ENCODE results near the gene ESF1. TPM values are rescaled to one million over a fixed set of nuclear protein-coding genes. Genes with fewer than 3 reads are reported as not detected.

The ESF1 gene, protein sequence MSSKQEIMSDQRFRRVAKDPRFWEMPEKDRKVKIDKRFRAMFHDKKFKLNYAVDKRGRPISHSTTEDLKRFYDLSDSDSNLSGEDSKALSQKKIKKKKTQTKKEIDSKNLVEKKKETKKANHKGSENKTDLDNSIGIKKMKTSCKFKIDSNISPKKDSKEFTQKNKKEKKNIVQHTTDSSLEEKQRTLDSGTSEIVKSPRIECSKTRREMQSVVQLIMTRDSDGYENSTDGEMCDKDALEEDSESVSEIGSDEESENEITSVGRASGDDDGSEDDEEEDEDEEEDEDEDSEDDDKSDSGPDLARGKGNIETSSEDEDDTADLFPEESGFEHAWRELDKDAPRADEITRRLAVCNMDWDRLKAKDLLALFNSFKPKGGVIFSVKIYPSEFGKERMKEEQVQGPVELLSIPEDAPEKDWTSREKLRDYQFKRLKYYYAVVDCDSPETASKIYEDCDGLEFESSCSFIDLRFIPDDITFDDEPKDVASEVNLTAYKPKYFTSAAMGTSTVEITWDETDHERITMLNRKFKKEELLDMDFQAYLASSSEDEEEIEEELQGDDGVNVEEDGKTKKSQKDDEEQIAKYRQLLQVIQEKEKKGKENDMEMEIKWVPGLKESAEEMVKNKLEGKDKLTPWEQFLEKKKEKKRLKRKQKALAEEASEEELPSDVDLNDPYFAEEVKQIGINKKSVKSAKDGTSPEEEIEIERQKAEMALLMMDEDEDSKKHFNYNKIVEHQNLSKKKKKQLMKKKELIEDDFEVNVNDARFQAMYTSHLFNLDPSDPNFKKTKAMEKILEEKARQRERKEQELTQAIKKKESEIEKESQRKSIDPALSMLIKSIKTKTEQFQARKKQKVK
- 15.1 TPM for total RNA-seq
- long read RNA-seq, partial matches to known transcripts: 23 of 24 reads
- long read RNA-seq, other reads (novel, unspliced or antisense): 1 of 24 reads

DNA sequence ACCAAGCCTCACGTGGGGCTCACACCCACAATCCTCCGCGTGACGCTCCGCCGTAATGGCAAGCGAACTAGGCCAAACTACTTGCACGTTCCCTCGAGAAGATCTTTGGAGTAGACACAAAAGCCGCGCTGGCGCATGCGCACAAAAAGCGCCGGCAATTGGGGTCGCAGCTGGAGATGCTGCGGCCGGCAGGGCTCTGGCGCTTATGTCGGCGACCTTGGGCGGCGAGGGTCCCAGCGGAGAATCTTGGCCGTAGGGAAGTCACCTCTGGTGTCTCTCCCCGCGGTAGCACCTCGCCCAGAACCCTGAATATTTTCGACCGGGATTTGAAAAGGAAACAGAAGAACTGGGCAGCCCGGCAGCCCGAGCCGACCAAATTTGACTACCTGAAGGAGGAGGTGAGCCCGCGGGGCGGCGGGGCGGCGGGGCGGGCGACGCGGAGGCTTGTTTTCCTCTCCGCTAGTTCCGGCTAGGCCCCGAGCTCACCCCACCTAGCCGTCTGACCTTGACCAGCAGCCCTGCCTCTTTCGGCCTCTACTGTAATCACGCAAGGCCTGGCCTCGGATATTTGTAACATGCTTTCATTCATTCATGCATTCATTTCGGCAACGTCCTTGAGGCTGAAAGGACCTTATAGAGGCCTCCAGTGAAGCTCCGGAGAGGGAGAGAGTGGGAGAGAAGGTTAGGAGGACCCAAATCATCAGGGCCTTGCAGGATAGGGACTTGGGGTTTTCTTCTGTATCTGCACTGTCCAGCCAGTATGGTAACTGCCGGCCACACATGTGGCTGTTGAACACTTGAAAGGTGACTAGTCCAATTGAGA is at the start of gene ESF1, which contains the start of gene NDUFAF5:
Gene ESF1, minus strand, starts transcription at position 27 of the 823 bp plus-strand sequence. CDS start 1,779 bp downstream, outside the sequence.
Gene NDUFAF5, plus strand, starts transcription at position 136 of the 823 bp plus-strand sequence. Its CDS starts 41 bp downstream, at position 177.
- DNase-seq (ENCODE audit: low spot score): peak; percentile 96
- intact Hi-C loops (cut with DNase I): loop anchor here (5.0 kb wide), 1 partner anchor 133 kb away; no protein-coding TSS in a partner anchor

DNA sequence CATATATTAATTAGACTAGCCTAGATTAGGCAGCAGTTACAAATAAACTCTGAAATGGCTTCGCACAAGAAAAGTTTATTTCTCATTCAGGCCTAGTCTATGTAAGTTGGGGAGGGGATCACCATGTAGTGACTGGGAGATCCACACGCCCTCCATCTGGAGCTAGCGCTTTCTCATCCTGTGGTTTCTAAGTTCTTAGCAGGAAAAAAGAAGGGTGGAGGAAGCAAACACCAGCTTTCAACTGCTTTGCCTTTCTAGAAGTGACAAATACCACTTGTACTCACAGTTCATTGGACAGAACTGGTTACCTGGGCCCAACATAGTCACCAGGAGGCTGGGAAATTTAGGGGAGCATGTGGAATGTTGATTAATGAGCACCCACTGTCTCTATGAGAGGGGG is 46.8 kb upstream of the ESF1 start:
- intact Hi-C loops (cut with DNase I): no loop called here
- DNase-seq (ENCODE audit: low spot score): no peak

DNA sequence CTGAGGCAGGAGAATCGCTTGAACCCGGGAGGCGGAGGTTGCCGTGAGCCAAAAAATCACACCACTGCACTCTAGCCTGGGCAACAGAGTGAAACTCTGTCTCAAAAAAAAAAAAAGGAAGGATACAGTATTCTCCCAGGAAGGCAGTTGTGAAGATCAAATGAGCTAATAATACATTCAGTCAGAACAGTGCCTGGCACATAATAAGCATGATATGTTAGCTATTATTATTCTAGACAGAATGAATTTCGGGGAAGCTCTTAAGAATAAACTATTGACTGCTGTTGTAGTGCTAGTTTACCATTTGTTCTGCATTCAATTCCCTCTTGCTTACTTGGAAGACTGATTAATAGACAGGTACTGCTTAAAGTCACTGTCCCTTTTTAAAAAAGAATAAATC is 40.7 kb upstream of the ESF1 start:
- intact Hi-C loops (cut with DNase I): loop anchor here (10.0 kb wide), 1 partner anchor 129 kb away; no protein-coding TSS in a partner anchor
- DNase-seq (ENCODE audit: low spot score): no peak

DNA sequence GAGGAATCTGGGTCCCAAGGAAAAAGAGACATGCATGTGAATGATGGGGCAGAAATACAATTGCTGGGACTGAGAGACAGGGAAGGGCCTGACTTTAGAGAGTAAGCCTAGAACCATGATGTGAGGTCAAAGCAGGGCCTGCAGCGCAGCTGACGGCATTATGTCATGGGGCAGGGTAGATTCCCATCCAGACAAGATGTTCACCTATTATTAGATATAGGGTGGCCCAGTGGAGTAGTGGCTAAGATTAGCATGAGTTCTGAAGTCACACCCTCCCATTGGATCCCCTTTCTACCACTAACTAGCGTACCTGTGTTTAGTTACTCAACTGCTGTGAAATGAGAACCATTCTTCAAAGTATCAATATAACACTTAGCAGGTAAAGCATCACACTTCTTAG is 39.7 kb upstream of the ESF1 start:
- DNase-seq (ENCODE audit: low spot score): no peak
- intact Hi-C loops (cut with DNase I): loop anchor here (5.0 to 10.0 kb wide), 2 partner anchors 130 to 228 kb away; no protein-coding TSS in a partner anchor

DNA sequence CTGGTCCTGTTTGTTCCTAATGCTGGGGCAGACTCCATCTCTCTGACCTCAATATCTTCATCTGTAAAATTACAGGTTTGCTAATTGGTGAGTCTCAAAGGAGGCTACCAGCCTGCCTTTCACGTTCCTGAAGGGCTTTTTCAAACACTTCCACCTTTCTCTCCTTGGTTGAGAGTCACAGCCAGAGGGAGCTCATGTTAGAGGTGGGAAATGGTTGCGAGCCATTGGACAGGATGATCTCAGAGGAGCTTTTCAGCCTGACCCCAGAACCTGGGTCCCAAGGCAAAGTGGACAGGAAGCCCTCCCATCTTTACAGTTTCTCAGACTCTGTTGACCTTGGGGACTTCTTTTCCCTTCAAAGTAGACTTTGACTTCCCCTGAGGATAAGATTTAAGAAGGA is 37.7 kb upstream of the ESF1 start:
- intact Hi-C loops (cut with DNase I): loop anchor here (5.0 to 10.0 kb wide), 2 partner anchors 132 to 230 kb away; no protein-coding TSS in a partner anchor
- no peak for DNase-seq (ENCODE audit: low spot score)

DNA sequence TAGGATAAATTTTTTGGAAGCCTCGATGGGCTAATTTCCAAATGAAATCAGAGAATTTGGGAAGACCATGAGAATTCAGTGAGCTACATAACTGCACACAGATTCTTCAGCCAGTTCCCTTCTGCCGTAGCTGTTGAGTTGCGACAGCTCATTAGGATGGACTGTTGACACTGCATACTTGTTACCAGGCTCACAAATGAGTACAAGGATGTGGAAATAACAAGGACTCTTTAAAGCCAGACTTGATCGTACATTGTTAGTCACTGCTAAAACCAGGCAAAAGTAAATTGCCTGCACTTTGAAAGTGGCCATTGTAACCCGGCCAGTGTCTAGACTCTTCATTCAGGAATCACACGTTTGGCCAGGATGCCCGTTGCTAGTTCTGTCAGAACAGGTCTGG is 37.2 kb upstream of the ESF1 start:
- no peak for DNase-seq (ENCODE audit: low spot score)
- intact Hi-C loops (cut with DNase I): loop anchor here (5.0 to 10.0 kb wide), 2 partner anchors 133 to 230 kb away; no protein-coding TSS in a partner anchor

DNA sequence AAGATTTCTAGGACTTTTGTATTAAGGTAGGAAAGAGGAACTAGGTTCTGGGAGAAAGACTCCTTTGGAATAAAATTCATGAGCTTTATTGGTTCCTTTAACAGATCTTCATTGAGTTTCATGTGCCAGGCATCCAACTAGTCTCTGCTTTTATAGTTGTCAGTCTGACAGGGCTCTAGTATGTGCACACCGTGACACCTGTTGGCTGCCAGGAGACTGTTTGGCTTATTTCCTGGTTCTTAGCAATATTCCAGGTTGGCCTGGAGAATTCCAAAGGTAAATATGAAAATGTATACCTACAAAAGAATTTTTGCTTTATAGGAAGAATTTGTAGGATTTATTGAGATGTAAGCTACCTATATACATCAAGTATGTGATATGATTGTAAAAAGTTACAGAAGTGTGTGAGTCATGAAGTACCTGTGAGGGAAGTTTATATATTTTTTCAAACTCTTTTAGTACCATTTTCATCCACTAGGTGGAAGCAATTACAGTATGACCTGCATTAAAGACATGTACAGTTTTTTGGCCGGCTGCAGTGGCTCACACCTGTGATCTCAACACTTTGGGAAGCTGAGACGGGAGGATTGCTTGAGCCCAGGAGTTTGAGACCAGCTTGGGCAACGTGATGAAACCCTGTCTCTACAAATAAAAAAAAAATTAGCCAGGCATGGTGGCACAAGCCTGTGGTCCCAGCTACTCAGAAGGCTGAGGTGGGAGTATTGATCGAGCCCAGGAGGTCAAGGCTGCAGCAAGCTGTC is 35.3 kb upstream of the ESF1 start:
- intact Hi-C loops (cut with DNase I): loop anchor here (5.0 to 10.0 kb wide), 2 partner anchors 135 to 232 kb away; no protein-coding TSS in a partner anchor
- no peak for DNase-seq (ENCODE audit: low spot score)

DNA sequence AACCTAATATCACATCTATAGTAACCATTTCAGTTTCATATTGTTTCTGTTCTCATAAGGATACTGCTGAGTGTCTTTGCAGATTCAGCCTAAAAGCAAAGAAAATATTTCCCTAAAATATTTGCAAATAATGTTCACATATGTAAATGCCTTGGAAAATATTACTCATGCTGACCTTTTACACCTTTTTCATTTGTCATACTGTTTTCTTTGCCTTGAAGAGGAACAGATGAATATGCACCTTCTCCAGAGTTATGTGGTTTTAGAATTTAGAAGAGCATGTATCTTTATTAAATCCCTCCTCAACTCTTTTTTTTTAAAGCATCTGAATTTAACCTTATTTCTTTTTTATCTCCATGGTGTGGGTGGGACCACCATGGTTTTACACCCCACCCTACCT is 32.6 kb upstream of the ESF1 start:
- no peak for DNase-seq (ENCODE audit: low spot score)
- intact Hi-C loops (cut with DNase I): no loop called here

DNA sequence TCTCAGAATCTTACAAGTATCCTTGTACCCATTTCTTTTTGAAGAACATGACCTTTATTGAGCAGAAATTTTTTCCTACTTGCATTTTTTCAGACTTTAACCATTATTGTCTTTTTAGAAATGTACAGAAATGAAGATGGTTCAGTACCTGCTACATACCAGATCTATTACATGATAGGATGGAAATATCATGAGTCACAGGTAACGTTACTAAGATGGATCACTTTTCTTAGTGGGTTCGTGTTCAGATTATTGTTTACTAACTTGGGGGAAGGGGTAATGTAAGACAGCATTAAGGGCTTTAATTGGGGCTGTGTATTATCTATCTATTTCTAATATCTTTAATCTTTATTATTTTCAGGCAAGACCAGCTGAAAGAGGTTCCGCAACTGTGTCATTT is 32.0 kb upstream of the ESF1 start:
- intact Hi-C loops (cut with DNase I): no loop called here
- DNase-seq (ENCODE audit: low spot score): no peak

DNA sequence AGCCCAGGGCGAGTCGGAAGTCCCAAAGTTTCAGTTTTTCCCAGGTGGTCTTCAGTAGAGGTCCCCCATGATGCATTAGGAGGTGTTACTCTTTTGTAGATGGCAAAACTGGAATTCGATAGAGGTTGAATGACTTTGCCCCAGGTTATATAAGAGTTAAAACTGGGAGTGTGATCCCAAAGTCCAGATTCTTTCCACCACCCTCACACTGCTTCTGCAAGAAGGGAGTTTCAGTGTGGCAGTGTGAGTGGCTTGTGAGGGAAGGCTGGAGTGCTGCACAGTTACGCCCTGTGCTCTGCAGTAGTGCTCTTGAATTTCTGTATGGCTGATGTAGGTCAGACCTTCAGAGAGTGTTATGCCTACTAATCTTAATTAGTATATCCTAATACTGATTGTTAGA is 30.0 kb upstream of the ESF1 start:
- DNase-seq (ENCODE audit: low spot score): no peak
- intact Hi-C loops (cut with DNase I): no loop called here

DNA sequence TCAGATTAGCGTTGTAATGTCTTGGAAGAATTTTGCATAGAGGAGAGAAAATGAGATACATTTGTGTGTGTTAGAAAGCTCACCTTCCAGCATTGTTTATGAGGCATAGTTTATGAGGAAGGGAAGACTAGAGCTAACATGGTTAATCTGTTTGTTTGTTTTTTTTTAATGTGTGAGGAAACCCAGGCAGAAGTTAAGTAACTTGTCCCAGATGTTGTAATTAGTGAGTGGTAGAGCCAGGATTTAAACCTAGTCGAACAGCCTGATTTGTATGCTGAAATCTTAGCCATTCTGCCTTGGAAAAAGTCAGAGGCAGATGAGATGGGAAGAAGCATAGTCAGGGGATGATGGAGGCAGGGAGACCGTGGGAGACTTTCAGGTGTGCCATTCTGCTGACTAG is 29.2 kb upstream of the ESF1 start:
- no peak for DNase-seq (ENCODE audit: low spot score)
- intact Hi-C loops (cut with DNase I): no loop called here

DNA sequence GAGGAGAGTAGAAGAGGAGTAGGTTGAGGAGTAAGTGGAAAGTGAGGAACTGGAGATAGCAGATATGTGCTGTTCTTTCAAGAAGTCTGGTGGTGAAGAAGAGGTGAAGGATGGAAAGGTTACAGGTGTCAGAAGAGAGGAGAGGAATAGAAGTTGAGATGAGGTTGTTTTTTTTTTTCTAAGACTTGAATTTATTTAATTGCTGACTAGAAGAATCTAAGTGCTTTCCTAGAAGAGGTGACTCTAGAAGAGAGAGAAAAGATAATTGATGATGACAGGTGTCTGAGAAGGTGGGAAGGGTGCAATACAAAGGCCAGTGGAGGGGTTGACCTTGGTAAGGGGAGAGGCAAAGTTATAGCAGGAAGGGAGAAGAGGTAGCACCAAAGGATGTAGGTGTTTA is 25.7 kb upstream of the ESF1 start:
- DNase-seq (ENCODE audit: low spot score): no peak
- intact Hi-C loops (cut with DNase I): no loop called here

DNA sequence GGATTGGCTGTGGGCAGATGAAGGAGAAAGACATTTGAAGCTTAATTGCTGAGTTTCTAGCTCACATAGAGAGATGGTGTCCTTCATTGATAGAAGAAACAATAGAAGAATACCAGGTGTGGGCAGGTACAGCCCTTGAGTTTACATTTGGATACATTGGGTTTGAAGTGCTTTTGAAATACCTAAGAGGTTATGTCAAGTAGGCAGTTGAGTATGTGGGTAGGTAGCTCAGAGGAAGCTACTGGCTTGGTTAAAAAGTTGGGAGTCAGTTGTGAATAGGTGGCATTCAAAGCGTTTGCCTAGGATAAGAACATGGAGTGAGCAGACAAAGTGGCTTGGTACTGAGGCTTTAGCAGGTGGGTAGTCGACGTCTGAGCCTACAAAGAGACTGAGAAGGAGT is 25.1 kb upstream of the ESF1 start:
- intact Hi-C loops (cut with DNase I): no loop called here

DNA sequence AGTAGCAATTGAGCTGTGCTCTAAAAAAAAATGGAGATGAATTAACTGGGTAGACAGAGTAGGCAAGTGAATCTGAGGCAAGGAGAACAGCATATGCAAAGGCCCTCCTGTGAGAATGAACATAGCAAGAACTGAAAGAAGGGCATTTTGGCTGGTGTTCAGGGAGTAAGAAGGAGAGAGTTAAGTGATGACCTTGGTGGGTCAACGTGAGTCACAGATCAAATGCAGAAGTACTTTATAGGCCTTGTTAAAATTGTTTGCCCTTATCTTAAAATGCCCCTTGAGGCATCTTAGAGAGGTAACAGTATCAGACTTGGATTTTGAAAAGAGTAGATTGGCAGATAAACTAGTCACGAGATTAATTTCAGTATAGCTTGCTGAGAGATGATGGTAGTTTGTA is 24.7 kb upstream of the ESF1 start:
- intact Hi-C loops (cut with DNase I): no loop called here

More for the DNA sequence above, 25.1 kb upstream of the ESF1 start:
- no peak for DNase-seq (ENCODE audit: low spot score)

DNA sequence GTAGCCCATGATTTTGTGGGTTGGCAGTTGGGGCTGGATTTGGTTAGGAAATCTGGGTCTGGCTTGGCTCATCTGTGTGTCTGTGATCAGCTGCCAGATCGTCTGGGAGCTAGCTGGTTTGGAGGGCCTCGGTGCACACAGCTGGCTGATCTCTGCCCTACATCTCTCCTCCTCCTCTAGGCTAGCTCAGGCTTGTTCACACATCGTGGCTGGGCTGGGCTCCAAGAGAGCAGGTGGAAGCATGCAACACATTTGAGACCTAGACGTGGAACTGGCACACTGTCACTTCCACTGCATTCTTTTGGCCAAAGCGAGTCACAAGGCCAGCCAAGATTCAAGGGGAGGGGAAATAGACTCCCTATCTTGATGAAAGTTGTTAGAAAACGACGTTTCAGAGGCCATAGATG is 16.0 kb upstream of the ESF1 start:
- intact Hi-C loops (cut with DNase I): no loop called here
- DNase-seq (ENCODE audit: low spot score): peak; percentile 93

More for the DNA sequence above, 24.7 kb upstream of the ESF1 start:
- DNase-seq (ENCODE audit: low spot score): no peak

DNA sequence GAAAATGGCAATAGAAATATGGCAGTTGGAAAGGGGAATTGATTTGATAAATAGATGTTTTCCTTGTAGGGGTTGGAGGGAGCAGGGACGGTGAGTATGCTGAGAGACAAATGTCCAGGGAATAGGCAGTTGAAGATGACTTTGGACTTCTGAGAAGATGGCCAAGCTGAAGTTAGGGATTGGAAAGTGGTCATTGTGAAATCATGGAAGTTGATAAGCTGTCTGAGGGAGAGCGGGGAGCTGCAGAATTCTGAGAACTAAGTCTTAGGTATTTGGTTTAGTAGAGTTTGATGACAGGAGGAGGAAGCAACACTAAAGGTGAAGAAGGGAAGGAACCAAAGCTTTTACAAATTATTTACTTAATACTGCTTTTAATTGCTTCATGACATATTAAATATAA is 15.3 kb upstream of the ESF1 start:
- DNase-seq (ENCODE audit: low spot score): no peak
- intact Hi-C loops (cut with DNase I): no loop called here

DNA sequence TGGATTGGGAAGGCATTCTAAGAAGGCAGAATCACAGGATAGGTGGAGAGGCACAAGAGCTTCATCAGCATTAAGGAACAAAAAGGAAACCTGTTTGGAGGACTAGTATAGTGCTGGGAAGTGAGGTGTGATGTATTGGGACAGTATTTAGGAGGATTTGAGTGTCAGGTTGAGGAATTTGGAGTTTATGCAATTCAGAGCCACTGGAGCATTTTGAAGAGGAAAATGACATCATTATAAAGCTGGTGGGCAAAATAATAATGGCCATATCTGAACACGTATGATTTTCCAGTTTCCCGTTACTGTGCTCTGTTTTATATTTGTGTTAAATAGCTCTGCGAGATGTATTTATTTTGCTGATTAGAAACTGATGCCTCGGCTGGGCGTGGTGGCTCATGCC is 14.3 kb upstream of the ESF1 start:
- no peak for DNase-seq (ENCODE audit: low spot score)
- intact Hi-C loops (cut with DNase I): no loop called here

DNA sequence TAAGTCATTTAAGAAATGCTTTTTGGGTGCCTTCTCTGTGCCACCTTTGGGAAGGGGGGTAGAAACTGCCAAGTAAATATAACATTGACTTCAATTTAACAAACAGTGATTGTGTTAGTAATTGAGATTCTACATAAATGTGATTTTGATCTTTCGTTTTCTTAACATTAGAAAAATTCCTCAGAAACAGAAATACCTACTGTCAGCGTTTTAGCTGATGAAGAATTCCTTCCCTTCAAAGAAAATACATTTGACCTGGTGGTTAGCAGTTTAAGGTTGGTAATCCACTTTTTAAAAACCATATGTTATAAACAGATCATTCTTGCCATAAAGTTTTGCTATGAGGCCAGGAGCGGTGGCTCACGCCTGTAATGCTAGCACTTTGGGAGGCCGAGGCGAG is 9.9 kb upstream of the ESF1 start:
- DNase-seq (ENCODE audit: low spot score): no peak
- intact Hi-C loops (cut with DNase I): no loop called here

DNA sequence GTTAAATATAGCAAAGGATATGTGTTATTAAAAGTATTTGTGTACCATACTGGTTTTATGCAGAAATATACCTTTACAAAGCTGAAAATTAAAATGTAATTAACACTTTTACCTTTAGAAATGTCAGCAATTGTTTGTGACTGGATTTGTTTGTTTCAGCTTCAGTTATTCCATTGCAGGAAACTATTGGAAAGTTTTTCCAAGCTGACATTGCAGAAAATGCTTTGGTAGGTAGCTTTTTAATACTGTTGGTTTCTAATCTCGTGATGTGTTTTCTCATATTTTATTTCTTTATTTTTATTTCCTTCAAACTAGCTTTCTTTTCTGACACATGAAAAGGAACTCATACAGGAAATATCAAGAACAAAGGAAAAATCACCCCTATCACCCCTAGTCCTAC is 8.3 kb upstream of the ESF1 start:
- no peak for DNase-seq (ENCODE audit: low spot score)
- intact Hi-C loops (cut with DNase I): no loop called here
